Mesenchymal stem cell (in vitro differentiated cells and primary cell): ENCODE data around the gene PRRC2B.

Source experiments
- DNase-seq: peaks from one replicate; pipeline ENCODE4 v3.0.0-alpha.2; 2013
- H2AFZ ChIP-seq: one replicate; pipeline ENCODE4 v1.6.1; 2013; ENCODE audit warnings: low read depth, mild to moderate bottlenecking, control low read depth, inconsistent platforms, low read length, moderate library complexity
- H2AK5ac ChIP-seq: 2 replicates; pipeline ENCODE4 v1.6.1; 2013; ENCODE audit warnings: low read length, moderate library complexity, mild to moderate bottlenecking, inconsistent platforms; ENCODE audit not compliant: severe bottlenecking
- H2BK120ac ChIP-seq: one replicate; pipeline ENCODE4 v1.6.1; 2013; ENCODE audit warnings: low read depth, mild to moderate bottlenecking, inconsistent platforms, low read length, moderate library complexity
- H2BK12ac ChIP-seq, 2 experiments: one replicate each; pipeline ENCODE4 v1.6.1; 2013; ENCODE audit warnings: inconsistent platforms in 2 of 2, low read length in 2 of 2, mild to moderate bottlenecking in 2 of 2, moderate library complexity in 2 of 2, control low read depth in 1 of 2
- H2BK15ac ChIP-seq: one replicate; pipeline ENCODE4 v1.6.1; 2013; ENCODE audit warnings: mild to moderate bottlenecking, low read depth, inconsistent platforms; ENCODE audit not compliant: poor library complexity, severe bottlenecking
- H2BK5ac ChIP-seq: 2 replicates; pipeline ENCODE4 v1.6.1; 2013; ENCODE audit warnings: low read depth, mild to moderate bottlenecking, low read length, control low read depth, inconsistent platforms; ENCODE audit not compliant: poor library complexity, severe bottlenecking
- H3K14ac ChIP-seq, 2 experiments: one replicate each; pipeline ENCODE4 v1.6.1; 2013; ENCODE audit warnings: inconsistent platforms in 2 of 2, low read length in 2 of 2, control low read depth in 1 of 2, mild to moderate bottlenecking in 1 of 2, moderate library complexity in 1 of 2
- H3K18ac ChIP-seq, 2 experiments: one replicate each; pipeline ENCODE4 v1.6.1; 2013; ENCODE audit warnings: inconsistent platforms in 2 of 2, low read length in 2 of 2, control low read depth in 1 of 2, low read depth in 1 of 2, mild to moderate bottlenecking in 1 of 2
- H3K23ac ChIP-seq, 2 experiments: one replicate each; pipeline ENCODE4 v1.6.1; 2013; ENCODE audit warnings: inconsistent platforms in 2 of 2, low read length in 2 of 2, mild to moderate bottlenecking in 2 of 2, moderate library complexity in 2 of 2, control low read depth in 1 of 2
- H3K27ac ChIP-seq: 2 replicates; pipeline ENCODE4 v1.5.1; 2013; ENCODE audit warnings: mild to moderate bottlenecking, moderate library complexity, low read length, control low read depth, inconsistent platforms; ENCODE audit not compliant: poor library complexity, severe bottlenecking
- H3K27me3 ChIP-seq, 2 experiments: 2 replicates each; pipeline versions ENCODE4 v1.6.1 to v1.7.0; 2013; ENCODE audit warnings: low read length in 2 of 2, mild to moderate bottlenecking in 2 of 2, moderate library complexity in 2 of 2, control low read depth in 1 of 2, inconsistent platforms in 1 of 2; ENCODE audit not compliant: control insufficient read depth in 1 of 2, insufficient read depth in 1 of 2
- H3K36me3 ChIP-seq, 2 experiments: 2 replicates each; pipeline versions ENCODE4 v1.6.1 to v1.7.0; 2013; ENCODE audit warnings: low read length in 2 of 2, control low read depth in 1 of 2, inconsistent platforms in 1 of 2, low read depth in 1 of 2, mild to moderate bottlenecking in 1 of 2; ENCODE audit not compliant: insufficient read depth in 2 of 2, control insufficient read depth in 1 of 2
- H3K4ac ChIP-seq, 2 experiments: one replicate each; pipeline ENCODE4 v1.6.1; 2013; ENCODE audit warnings: inconsistent platforms in 2 of 2, low read length in 2 of 2, mild to moderate bottlenecking in 2 of 2, moderate library complexity in 2 of 2, control low read depth in 1 of 2, low read depth in 1 of 2
- H3K4me1 ChIP-seq: 2 replicates; pipeline ENCODE4 v1.6.1; 2013; ENCODE audit warnings: low read depth, low read length, control low read depth; ENCODE audit not compliant: control insufficient read depth, insufficient read depth
- H3K4me2 ChIP-seq: 2 replicates; pipeline ENCODE4 v1.6.1; 2013; ENCODE audit warnings: low read length, mild to moderate bottlenecking, inconsistent platforms; ENCODE audit not compliant: poor library complexity, severe bottlenecking
- H3K4me3 ChIP-seq, 2 experiments: 2 replicates each; pipeline versions ENCODE4 v1.5.1 to v1.7.0; 2013; ENCODE audit warnings: low read length in 2 of 2, mild to moderate bottlenecking in 2 of 2, control low read depth in 1 of 2, low read depth in 1 of 2; ENCODE audit not compliant: insufficient read depth in 1 of 2
- H3K79me1 ChIP-seq: replicated peaks from 2 replicates; pipeline ENCODE4 v1.6.1; 2013; ENCODE audit warnings: mild to moderate bottlenecking, control low read depth, low read length, inconsistent platforms; ENCODE audit not compliant: poor library complexity, severe bottlenecking
- H3K9ac ChIP-seq: 2 replicates; pipeline ENCODE4 v1.7.0; 2013; ENCODE audit warnings: mild to moderate bottlenecking, low read length, moderate library complexity
- H3K9me3 ChIP-seq: 2 replicates; pipeline ENCODE4 v1.7.0; 2013; ENCODE audit warnings: mild to moderate bottlenecking, low read length; ENCODE audit not compliant: control insufficient read depth
- H4K8ac ChIP-seq: one replicate; pipeline ENCODE4 v1.6.1; 2013; ENCODE audit warnings: inconsistent platforms, mild to moderate bottlenecking, low read length, moderate library complexity
- H4K91ac ChIP-seq: one replicate; pipeline ENCODE4 v1.6.1; 2013; ENCODE audit warnings: mild to moderate bottlenecking, low read length, inconsistent platforms
- WGBS: methylation state at CpG from one replicate; pipeline ENCODE4 v1.1.7; 2013; ENCODE audit warnings: mixed read lengths; 5-methylcytosine and 5-hydroxymethylcytosine counted together

Gene PRRC2B

GRCh38 chr9:131518553-131518952 is 124.7 kb downstream of the PRRC2B start:
- Histone ChIP-seq H3K18ac (no peak overlapping the region), H3K4me2 (no peak overlapping the region), H3K23ac (no peak overlapping the region), H3K4me3 (no peak overlapping the region), H4K8ac (no peak overlapping the region), H2AFZ (no peak overlapping the region), H3K36me3 (peaks cover 92 to 100% of the 10 kb centered on the region in 2 experiments), H2AK5ac (no peak overlapping the region), H3K14ac (no peak overlapping the region), H3K27me3 (no peaks in the 10 kb centered on the region), H3K4me1 (no peaks in the 10 kb centered on the region), H3K9me3 (no peaks in the 10 kb centered on the region), H3K27ac (no peak overlapping the region), H2BK5ac (no peak overlapping the region), H3K9ac (no peak overlapping the region), H3K4ac (no peak overlapping the region), H3K79me1 (no peaks in the 10 kb centered on the region), H2BK15ac (no peak overlapping the region), H2BK120ac (no peak overlapping the region), H4K91ac (no peak overlapping the region), H2BK12ac (no peak overlapping the region)
- DNase-seq = no peak
- WGBS = 98% methylated on average over 20 of the region's 20 CpGs

- Histone ChIP-seq H2AFZ (no peak overlapping the region), H3K18ac (no peak overlapping the region), H4K8ac (no peak overlapping the region), H3K4me1 (peaks cover 5% of the 10 kb centered on the region), H2BK12ac (no peak overlapping the region), H2BK15ac (no peak overlapping the region), H3K36me3 (peaks cover 94 to 98% of the 10 kb centered on the region in 2 experiments), H3K27ac (no peak overlapping the region), H2BK5ac (no peak overlapping the region), H4K91ac (no peak overlapping the region), H3K14ac (no peak overlapping the region), H3K9me3 (no peaks in the 10 kb centered on the region), H3K27me3 (no peaks in the 10 kb centered on the region), H3K4me3 (no peak overlapping the region), H2BK120ac (no peak overlapping the region), H3K4ac (no peak overlapping the region), H3K79me1 (no peaks in the 10 kb centered on the region), H3K9ac (no peak overlapping the region), H3K4me2 (no peak overlapping the region), H2AK5ac (no peak overlapping the region), H3K23ac (no peak overlapping the region)
- no peak for DNase-seq
- WGBS = 86% methylated on average over 16 of the region's 16 CpGs
These were observed 126.6 kb downstream of the PRRC2B start for GRCh38 chr9:131520503-131520902.

- Histone ChIP-seq H3K9ac (no peak overlapping the region), H4K8ac (no peak overlapping the region), H3K18ac (no peak overlapping the region), H3K36me3 (peaks cover 94 to 98% of the 10 kb centered on the region in 2 experiments), H3K14ac (no peak overlapping the region), H3K9me3 (no peaks in the 10 kb centered on the region), H3K27ac (no peak overlapping the region), H3K79me1 (peaks cover 2% of the 10 kb centered on the region), H3K23ac (no peak overlapping the region), H2BK15ac (no peak overlapping the region), H2BK12ac (no peak overlapping the region), H3K4me3 (no peak overlapping the region), H4K91ac (no peak overlapping the region), H3K4me1 (peaks cover 5% of the 10 kb centered on the region), H2BK5ac (no peak overlapping the region), H2BK120ac (no peak overlapping the region), H2AK5ac (no peak overlapping the region), H3K4ac (no peak overlapping the region), H3K27me3 (no peaks in the 10 kb centered on the region), H3K4me2 (no peak overlapping the region), H2AFZ (no peak overlapping the region)
- DNase-seq = no peak
- 96% methylated on average over 10 of the region's 10 CpGs for WGBS
These were observed 127.3 kb downstream of the PRRC2B start for GRCh38 chr9:131521203-131521602.

GRCh38 chr9:131521822-131522221 is 127.9 kb downstream of the PRRC2B start:
- no peak overlapping the region for H2BK15ac ChIP-seq
- no peak overlapping the region for H3K4me3 ChIP-seq
- H3K4me1 ChIP-seq = peaks cover 5% of the 10 kb centered on the region
- H3K79me1 ChIP-seq = peaks cover 2% of the 10 kb centered on the region
- H2AK5ac ChIP-seq = no peak overlapping the region
- no peaks in the 10 kb centered on the region for H3K9me3 ChIP-seq
- no peaks in the 10 kb centered on the region for H3K27me3 ChIP-seq
- H2AFZ ChIP-seq = no peak overlapping the region
- no peak overlapping the region for H3K9ac ChIP-seq
- H2BK12ac ChIP-seq = no peak overlapping the region
- H3K23ac ChIP-seq = no peak overlapping the region
- no peak for DNase-seq
- H2BK5ac ChIP-seq = no peak overlapping the region
- no peak overlapping the region for H2BK120ac ChIP-seq
- peaks cover 94 to 98% of the 10 kb centered on the region in 2 experiments for H3K36me3 ChIP-seq
- no peak overlapping the region for H4K8ac ChIP-seq
- H3K4me2 ChIP-seq = no peak overlapping the region
- no peak overlapping the region for H3K4ac ChIP-seq
- H4K91ac ChIP-seq = no peak overlapping the region
- WGBS = 98% methylated on average over 13 of the region's 13 CpGs
- no peak overlapping the region for H3K18ac ChIP-seq
- H3K14ac ChIP-seq = no peak overlapping the region
- H3K27ac ChIP-seq = no peak overlapping the region
